GM23338 (cell line): ENCODE results near the gene BCL11B. TPM values are rescaled to one million over a fixed set of nuclear protein-coding genes. Genes with fewer than 3 reads are reported as not detected.

ENCODE experiments used
- ATAC-seq: fragments of 200-7000 bp; cut with Tn5 transposase; 3 replicates; pipeline ENCODE4 v1.9.1; 2020
- DNase-seq: peaks from one replicate; pipeline ENCODE4 v3.0.0-alpha.2; 2015; ENCODE audit warnings: low spot score
- H2AFZ ChIP-seq: fragments of 200-600 bp; sonication (generic); 2 replicates; pipeline ENCODE4 v1.8.0; 2016; ENCODE audit warnings: antibody characterized with exemption, mild to moderate bottlenecking, moderate library complexity
- H3F3A ChIP-seq: fragments of 200-600 bp; sonication (generic); replicated peaks from 2 replicates; pipeline ENCODE4 v1.8.0; 2017; ENCODE audit warnings: antibody characterized with exemption, mixed run types, low read depth
- H3K27ac ChIP-seq: fragments of 200-600 bp; sonication (generic); 2 replicates; pipeline ENCODE4 v1.6.1; 2016; ENCODE audit warnings: low read depth
- H3K27me3 ChIP-seq: fragments of 200-600 bp; sonication (generic); 2 replicates; pipeline ENCODE4 v1.8.0; 2016; ENCODE audit warnings: mild to moderate bottlenecking, mixed run types, moderate library complexity; ENCODE audit not compliant: insufficient read depth
- H3K36me3 ChIP-seq: fragments of 200-600 bp; sonication (generic); 2 replicates; pipeline ENCODE4 v1.8.0; 2016; ENCODE audit warnings: mild to moderate bottlenecking; ENCODE audit not compliant: insufficient read depth
- H3K4me1 ChIP-seq: fragments of 200-600 bp; sonication (generic); 2 replicates; pipeline ENCODE4 v1.8.0; 2016; ENCODE audit warnings: mild to moderate bottlenecking, moderate library complexity; ENCODE audit not compliant: insufficient read depth
- H3K4me2 ChIP-seq: fragments of 200-600 bp; sonication (generic); 2 replicates; pipeline ENCODE4 v1.7.1; 2017; ENCODE audit warnings: mixed run types
- H3K4me3 ChIP-seq: fragments of 200-600 bp; sonication (generic); 2 replicates; pipeline ENCODE4 v1.6.1; 2016; ENCODE audit warnings: mixed run types
- H3K79me2 ChIP-seq: fragments of 200-600 bp; sonication (generic); replicated peaks from 2 replicates; pipeline ENCODE4 v1.8.0; 2017; ENCODE audit warnings: mild to moderate bottlenecking; ENCODE audit not compliant: insufficient read depth
- H3K9me2 ChIP-seq: fragments of 200-600 bp; sonication (generic); 2 replicates; pipeline ENCODE4 v1.8.0; 2017; ENCODE audit not compliant: insufficient read depth
- H4K20me1 ChIP-seq: fragments of 200-600 bp; sonication (generic); replicated peaks from 2 replicates; pipeline ENCODE4 v1.8.0; 2017; ENCODE audit warnings: mild to moderate bottlenecking; ENCODE audit not compliant: insufficient read depth
- H3K27ac Mint-ChIP-seq: 2 replicates; pipeline ENCODE4 v1.8.0; 2020; ENCODE audit warnings: inconsistent platforms, mild to moderate bottlenecking, moderate library complexity, mixed read lengths
- H3K27me3 Mint-ChIP-seq: 3 replicates; pipeline ENCODE4 v1.8.0; 2022; ENCODE audit warnings: low read depth, mild to moderate bottlenecking, moderate library complexity, mixed read lengths, inconsistent platforms; ENCODE audit not compliant: insufficient read depth, poor library complexity
- H3K36me3 Mint-ChIP-seq: 3 replicates; pipeline ENCODE4 v1.8.0; 2021; ENCODE audit warnings: low read depth, mild to moderate bottlenecking, inconsistent platforms, moderate library complexity, mixed read lengths
- H3K4me1 Mint-ChIP-seq: 3 replicates; pipeline ENCODE4 v1.8.0; 2020; ENCODE audit warnings: mild to moderate bottlenecking, inconsistent platforms, mixed read lengths
- H3K4me3 Mint-ChIP-seq: 3 replicates; pipeline ENCODE4 v1.8.0; 2021; ENCODE audit warnings: moderate library complexity, mild to moderate bottlenecking, inconsistent platforms, mixed read lengths
- H3K9me3 Mint-ChIP-seq: 3 replicates; pipeline ENCODE4 v1.8.0; 2020; ENCODE audit warnings: moderate library complexity, mild to moderate bottlenecking, inconsistent platforms, mixed read lengths
- EZH2 ChIP-seq: fragments of 200-600 bp; sonication (generic); IDR thresholded peaks from one replicate; pipeline ENCODE4 v1.8.0; 2017; ENCODE audit warnings: antibody characterized with exemption, mild to moderate bottlenecking, low read depth; ENCODE audit not compliant: unreplicated experiment
- EZH2phosphoT487 ChIP-seq: fragments of 200-600 bp; sonication (generic); IDR thresholded peaks from one replicate; pipeline ENCODE4 v1.8.1; 2018; ENCODE audit warnings: antibody characterized with exemption; ENCODE audit not compliant: unreplicated experiment
- JUNB ChIP-seq: IDR thresholded peaks from one replicate; pipeline ENCODE4 v1.6.1; 2016; ENCODE audit warnings: antibody characterized with exemption; ENCODE audit not compliant: unreplicated experiment
- NANOG ChIP-seq: IDR thresholded peaks from 2 replicates; pipeline ENCODE4 v1.6.1; 2016; ENCODE audit warnings: antibody characterized with exemption, borderline replicate concordance
- STAT1 ChIP-seq: IDR thresholded peaks from one replicate; pipeline ENCODE4 v1.6.1; 2016; ENCODE audit warnings: antibody characterized with exemption; ENCODE audit not compliant: unreplicated experiment
- ZNF114 ChIP-seq: fragments of 250-450 bp; sonication (Bioruptor Pico); IDR thresholded peaks from 2 replicates; pipeline ENCODE4 v1.5.0; 2020; ENCODE audit warnings: mild to moderate bottlenecking, moderate library complexity
- ZNF331 ChIP-seq: fragments of 250-450 bp; sonication (Bioruptor Pico); IDR thresholded peaks from 2 replicates; pipeline ENCODE4 v1.5.0; 2020; ENCODE audit warnings: low read depth, mild to moderate bottlenecking, moderate library complexity
- polyA plus RNA-seq: library from polyadenylated mRNA; unstranded; fragments of >200 nt; fragmentation: Nextera tagmentation; extraction: Ambion mirVana; gene quantifications from 2 replicates; pipeline ENCODE4 v1.2.1, GENCODE V29; 2016
- total RNA-seq: library from RNA; depleted of rRNA; stranded (reverse); fragments of >200 nt; shearing (Covaris generic); gene quantifications from 2 replicates; pipeline ENCODE4 v1.2.3, GENCODE V29; 2014
- TF ChIP-seq, protein P1 (sequence below): fragments of 250-450 bp; sonication (Bioruptor Pico); IDR thresholded peaks from 2 replicates; pipeline ENCODE4 v1.5.0; 2020; ENCODE audit warnings: mild to moderate bottlenecking, moderate library complexity
- TF ChIP-seq, protein P2 (sequence below): IDR thresholded peaks from 2 replicates; pipeline ENCODE4 v1.6.1; 2016; ENCODE audit warnings: antibody characterized with exemption

BCL11B gene
- total and polyA plus RNA-seq, 2 experiments from 2014 or later, result 2.4 to 6.7 TPM

DNA sequence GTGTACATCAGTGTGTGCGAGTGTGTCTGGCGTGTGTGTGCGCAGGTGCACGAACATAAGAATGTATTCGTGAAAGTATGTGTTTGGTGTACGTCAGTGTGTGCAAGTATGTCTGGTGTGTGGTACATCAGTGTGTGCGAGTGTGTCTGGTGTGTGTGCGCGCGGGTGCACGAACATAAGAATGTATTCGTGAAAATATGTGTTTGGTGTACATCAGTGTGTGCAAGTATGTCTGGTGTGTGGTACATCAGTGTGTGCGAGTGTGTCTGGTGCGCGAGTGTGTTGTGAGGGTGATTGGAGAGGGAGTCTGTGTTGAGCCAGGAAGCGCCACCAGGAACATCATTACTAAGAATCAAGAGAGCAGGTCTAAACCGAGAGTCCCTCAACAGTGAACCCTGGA lies 143.8 kb downstream of the BCL11B start (continued):
- TF ChIP-seq ZNF114 (CRISPR knock-in tag), result no peak
- TF ChIP-seq, protein P1, sequence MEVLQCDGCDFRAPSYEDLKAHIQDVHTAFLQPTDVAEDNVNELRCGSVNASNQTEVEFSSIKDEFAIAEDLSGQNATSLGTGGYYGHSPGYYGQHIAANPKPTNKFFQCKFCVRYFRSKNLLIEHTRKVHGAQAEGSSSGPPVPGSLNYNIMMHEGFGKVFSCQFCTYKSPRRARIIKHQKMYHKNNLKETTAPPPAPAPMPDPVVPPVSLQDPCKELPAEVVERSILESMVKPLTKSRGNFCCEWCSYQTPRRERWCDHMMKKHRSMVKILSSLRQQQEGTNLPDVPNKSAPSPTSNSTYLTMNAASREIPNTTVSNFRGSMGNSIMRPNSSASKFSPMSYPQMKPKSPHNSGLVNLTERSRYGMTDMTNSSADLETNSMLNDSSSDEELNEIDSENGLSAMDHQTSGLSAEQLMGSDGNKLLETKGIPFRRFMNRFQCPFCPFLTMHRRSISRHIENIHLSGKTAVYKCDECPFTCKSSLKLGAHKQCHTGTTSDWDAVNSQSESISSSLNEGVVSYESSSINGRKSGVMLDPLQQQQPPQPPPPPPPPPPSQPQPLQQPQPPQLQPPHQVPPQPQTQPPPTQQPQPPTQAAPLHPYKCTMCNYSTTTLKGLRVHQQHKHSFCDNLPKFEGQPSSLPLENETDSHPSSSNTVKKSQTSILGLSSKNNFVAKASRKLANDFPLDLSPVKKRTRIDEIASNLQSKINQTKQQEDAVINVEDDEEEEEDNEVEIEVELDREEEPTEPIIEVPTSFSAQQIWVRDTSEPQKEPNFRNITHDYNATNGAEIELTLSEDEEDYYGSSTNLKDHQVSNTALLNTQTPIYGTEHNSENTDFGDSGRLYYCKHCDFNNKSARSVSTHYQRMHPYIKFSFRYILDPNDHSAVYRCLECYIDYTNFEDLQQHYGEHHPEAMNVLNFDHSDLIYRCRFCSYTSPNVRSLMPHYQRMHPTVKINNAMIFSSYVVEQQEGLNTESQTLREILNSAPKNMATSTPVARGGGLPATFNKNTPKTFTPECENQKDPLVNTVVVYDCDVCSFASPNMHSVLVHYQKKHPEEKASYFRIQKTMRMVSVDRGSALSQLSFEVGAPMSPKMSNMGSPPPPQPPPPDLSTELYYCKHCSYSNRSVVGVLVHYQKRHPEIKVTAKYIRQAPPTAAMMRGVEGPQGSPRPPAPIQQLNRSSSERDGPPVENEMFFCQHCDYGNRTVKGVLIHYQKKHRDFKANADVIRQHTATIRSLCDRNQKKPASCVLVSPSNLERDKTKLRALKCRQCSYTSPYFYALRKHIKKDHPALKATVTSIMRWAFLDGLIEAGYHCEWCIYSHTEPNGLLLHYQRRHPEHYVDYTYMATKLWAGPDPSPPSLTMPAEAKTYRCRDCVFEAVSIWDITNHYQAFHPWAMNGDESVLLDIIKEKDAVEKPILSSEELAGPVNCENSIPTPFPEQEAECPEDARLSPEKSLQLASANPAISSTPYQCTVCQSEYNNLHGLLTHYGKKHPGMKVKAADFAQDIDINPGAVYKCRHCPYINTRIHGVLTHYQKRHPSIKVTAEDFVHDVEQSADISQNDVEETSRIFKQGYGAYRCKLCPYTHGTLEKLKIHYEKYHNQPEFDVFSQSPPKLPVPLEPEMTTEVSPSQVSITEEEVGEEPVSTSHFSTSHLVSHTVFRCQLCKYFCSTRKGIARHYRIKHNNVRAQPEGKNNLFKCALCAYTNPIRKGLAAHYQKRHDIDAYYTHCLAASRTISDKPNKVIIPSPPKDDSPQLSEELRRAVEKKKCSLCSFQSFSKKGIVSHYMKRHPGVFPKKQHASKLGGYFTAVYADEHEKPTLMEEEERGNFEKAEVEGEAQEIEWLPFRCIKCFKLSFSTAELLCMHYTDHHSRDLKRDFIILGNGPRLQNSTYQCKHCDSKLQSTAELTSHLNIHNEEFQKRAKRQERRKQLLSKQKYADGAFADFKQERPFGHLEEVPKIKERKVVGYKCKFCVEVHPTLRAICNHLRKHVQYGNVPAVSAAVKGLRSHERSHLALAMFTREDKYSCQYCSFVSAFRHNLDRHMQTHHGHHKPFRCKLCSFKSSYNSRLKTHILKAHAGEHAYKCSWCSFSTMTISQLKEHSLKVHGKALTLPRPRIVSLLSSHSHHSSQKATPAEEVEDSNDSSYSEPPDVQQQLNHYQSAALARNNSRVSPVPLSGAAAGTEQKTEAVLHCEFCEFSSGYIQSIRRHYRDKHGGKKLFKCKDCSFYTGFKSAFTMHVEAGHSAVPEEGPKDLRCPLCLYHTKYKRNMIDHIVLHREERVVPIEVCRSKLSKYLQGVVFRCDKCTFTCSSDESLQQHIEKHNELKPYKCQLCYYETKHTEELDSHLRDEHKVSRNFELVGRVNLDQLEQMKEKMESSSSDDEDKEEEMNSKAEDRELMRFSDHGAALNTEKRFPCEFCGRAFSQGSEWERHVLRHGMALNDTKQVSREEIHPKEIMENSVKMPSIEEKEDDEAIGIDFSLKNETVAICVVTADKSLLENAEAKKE (CRISPR knock-in tag), result no peak
- TF ChIP-seq EZH2phosphoT487, result no peak
- no peak for TF ChIP-seq STAT1
- no peak for TF ChIP-seq NANOG

DNA sequence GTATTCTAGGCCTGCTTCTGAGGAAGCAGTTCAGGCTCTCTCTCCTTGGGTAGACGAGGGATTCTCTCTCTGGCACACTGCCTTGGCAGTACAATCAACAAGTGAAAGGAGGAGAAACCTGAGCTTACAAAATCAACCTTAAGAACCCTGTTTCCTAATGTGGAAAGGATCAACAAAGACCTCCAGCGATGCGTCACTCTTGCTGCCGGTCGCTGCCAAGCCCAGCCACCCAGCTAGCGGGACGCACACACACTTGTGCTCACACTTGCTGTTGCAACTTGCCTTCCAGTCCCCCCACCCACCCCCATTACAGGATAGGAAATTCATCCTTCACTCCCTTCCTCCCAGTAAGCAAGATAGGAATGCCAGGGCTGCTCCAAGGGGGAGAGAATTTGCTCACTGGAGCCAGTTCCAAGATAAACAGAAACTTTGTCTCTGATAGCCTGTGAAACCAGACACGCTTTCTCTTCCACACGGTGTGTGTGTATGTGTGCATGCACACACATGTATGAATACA lies 144.3 kb downstream of the BCL11B start:
- DNase-seq, result peak; percentile 23
- Mint-ChIP-seq H3K4me1 (peaks cover 15% of the 10 kb centered on the region), H3K4me3 (no peak overlapping the region), H3K27ac (no peak overlapping the region), H3K9me3 (no peaks in the 10 kb centered on the region), H3K36me3 (no peaks in the 10 kb centered on the region), H3K27me3 (peaks cover 7% of the 10 kb centered on the region)
- peak; percentile 20; the same call in 2 of the 3 replicates for ATAC-seq
- Histone ChIP-seq H3F3A (no peaks in the 10 kb centered on the region), H4K20me1 (no peaks in the 10 kb centered on the region), H3K4me3 (no peak overlapping the region), H3K4me1 (0 out of 2 replicates have a peak, but pooled peaks cover 2% of the 10 kb centered on the region), H3K27me3 (no peaks in the 10 kb centered on the region), H2AFZ (no peak overlapping the region), H3K9me2 (no peaks in the 10 kb centered on the region), H3K36me3 (no peaks in the 10 kb centered on the region), H3K4me2 (no peak overlapping the region), H3K27ac (no peak overlapping the region), H3K79me2 (no peaks in the 10 kb centered on the region)
- TF ChIP-seq, protein P2, sequence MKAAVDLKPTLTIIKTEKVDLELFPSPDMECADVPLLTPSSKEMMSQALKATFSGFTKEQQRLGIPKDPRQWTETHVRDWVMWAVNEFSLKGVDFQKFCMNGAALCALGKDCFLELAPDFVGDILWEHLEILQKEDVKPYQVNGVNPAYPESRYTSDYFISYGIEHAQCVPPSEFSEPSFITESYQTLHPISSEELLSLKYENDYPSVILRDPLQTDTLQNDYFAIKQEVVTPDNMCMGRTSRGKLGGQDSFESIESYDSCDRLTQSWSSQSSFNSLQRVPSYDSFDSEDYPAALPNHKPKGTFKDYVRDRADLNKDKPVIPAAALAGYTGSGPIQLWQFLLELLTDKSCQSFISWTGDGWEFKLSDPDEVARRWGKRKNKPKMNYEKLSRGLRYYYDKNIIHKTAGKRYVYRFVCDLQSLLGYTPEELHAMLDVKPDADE, result no peak
- TF ChIP-seq JUNB (no peak), EZH2 (no peak), ZNF114 (CRISPR knock-in tag) (no peak), ZNF331 (CRISPR knock-in tag) (no peak)
- TF ChIP-seq, protein P1 (CRISPR knock-in tag), result no peak
